Right renal cortex interstitium (tissue), 3 donors: ENCODE measurements around the gene SLC38A8. TPM values are rescaled to one million over a fixed set of nuclear protein-coding genes. Genes with fewer than 3 reads are reported as not detected.
A peak's percentile ranks its signal among the peaks of the same experiment; 100 is the strongest.

Experiments
- DNase-seq, 3 donors: peaks; one replicate each; pipeline ENCODE4 v3.0.0-alpha.2; 2013; ENCODE audit warnings: low read depth in 3 of 3, low spot score in 2 of 3
- polyA plus RNA-seq, 3 donors: library from polyadenylated mRNA; unstranded; fragments of 120-200 nt; gene quantifications; one replicate each; pipeline ENCODE4 v1.2.1, GENCODE V29; 2013; ENCODE audit not compliant: insufficient read length in 3 of 3

SLC38A8 gene
- polyA plus RNA-seq, 3 donors: 0.17 TPM; not detected in 2

DNA sequence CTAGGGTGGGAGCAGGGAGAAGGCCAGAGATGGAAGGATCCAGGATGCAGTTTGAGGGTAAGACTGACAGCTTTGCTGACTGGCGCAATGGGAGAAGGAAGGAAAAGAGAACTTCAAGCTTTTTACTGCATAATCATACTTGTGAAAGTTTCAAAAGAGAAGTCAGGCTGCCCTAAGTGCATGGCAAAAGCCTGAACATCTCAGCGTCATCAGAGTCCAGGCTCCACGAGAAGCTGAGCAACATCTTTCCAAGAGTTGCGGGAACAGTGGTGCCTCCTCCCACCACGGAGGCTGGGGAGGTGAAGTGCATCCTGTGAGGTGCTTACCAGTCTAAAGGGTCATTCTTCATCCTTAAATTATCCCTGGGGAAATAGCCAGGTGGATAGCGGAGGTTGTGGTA, 26.9 kb upstream of the SLC38A8 start:
- no peak for DNase-seq

GRCh38 chr16:84068783-84069462, 26.3 kb upstream of the SLC38A8 start:
- no peak for DNase-seq

GRCh38 chr16:84068041-84068440, 25.4 kb upstream of the SLC38A8 start:
- DNase-seq: no peak

DNA sequence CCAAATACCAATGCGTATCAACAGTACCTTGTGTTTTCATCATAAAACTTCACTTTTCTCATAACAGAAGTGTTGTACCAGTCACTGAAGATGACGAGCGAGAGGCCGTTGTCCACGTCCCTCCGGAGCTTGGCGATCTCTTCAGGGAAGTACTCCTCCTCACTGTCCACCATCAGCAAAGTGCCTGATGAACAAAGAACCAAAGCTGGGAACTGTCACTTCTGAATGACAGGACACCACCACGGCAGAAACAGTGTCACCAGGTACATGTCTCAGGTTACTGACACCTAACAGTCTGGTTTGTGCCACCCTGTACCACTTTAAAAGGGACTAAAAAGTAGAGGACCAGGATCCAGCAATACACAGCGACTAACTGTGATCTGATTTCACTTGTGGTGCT, 25.0 kb upstream of the SLC38A8 start:
- DNase-seq: no peak

DNA sequence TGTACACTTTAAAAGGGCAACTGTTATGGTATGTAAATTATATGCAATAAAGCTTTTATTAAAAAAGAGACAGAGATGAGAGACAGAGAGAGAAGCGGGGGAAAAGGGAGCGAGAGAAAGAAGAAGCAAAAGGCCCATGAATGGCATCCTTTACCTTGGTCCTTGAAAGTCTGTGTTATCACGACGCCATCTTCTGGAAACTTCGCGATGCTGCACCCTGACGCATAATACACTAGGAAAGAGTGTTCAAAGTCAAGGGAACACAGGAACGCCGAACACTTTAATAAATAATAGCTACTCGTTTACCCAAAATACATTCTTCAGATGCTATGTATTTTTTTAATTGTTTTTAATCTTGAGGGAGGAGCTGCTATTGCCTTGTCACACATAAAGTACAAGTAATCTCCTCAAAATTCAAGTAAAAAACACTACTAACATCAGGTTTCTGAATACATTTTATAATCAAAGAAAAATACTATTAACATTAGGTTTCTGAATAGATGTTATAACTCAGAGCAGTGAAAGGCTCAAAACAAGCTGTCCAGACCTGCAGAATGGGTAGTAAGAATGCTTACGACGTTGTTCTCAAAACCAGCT, 23.0 kb upstream of the SLC38A8 start:
- no peak for DNase-seq

- DNase-seq: no peak
Measured at GRCh38 chr16:84063980-84064379, 21.4 kb upstream of the SLC38A8 start.

- DNase-seq: peak in 1 of 3 donors; percentile 38
Measured at GRCh38 chr16:84062734-84063640, 20.4 kb upstream of the SLC38A8 start.

- DNase-seq: no peak
Measured at GRCh38 chr16:84061236-84061819, 18.7 kb upstream of the SLC38A8 start.

GRCh38 chr16:84059946-84060901, 17.6 kb upstream of the SLC38A8 start:
- DNase-seq: no peak

DNA sequence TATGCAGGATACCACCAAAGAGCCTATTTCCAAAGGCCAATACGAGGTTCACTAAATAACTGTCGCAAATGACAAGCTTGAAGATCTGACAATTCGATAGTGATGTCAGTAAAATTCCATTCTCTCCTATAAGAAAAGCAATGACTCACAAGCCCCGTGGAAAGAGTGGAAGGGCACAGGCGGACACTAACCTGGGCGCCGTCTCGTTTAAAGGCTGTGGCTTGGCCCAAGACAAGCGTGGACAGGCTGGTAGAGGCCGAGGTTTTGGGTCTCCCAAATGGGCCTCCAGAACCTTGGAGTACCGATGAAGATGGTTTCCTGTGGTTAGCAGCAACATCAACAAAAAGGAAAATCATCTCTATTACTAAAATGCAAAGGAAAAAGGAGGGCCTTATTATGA, 16.5 kb upstream of the SLC38A8 start:
- DNase-seq: no peak

DNA sequence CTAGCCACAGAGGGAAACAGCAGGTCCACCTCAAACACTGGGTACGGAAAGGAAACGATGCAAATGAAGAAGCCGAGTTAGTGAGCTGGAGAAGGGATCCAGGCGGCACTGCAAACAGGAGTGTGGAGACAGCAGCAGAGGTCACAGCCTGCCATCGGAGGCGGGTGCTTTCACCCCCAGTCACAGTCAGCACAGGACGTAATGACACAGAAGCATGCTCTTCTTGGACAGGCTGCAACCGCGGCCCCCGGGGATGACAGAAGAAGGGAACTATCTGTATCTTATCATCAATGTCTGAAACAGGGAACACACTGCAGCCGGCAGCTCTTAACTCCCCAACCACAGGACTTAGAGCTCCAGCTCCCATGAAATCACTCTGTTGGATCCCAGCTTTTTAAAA, 16.1 kb upstream of the SLC38A8 start:
- no peak for DNase-seq

DNA sequence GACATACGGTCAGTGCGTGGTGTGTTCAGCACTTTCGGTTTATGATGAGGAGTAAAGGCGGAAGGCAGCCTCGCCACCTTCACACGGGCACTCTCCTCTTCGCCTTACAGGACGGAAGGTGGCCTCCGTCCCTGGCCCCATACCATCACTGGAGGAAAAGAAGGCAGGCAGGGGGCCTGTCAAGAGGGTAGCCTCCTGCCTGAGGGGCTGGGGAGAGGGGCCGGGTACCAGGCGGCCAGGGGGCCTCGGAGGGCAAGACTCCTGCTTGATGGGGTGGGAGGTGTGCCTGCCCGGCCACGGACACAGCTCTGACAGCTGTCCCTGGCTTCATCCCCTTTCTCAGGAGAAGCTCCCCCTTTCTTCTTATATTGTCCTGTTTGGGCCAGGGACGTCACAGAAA, 15.6 kb upstream of the SLC38A8 start:
- no peak for DNase-seq

GRCh38 chr16:84056933-84057332, 14.3 kb upstream of the SLC38A8 start:
- no peak for DNase-seq

GRCh38 chr16:84055801-84056634, 13.4 kb upstream of the SLC38A8 start:
- DNase-seq: no peak

DNA sequence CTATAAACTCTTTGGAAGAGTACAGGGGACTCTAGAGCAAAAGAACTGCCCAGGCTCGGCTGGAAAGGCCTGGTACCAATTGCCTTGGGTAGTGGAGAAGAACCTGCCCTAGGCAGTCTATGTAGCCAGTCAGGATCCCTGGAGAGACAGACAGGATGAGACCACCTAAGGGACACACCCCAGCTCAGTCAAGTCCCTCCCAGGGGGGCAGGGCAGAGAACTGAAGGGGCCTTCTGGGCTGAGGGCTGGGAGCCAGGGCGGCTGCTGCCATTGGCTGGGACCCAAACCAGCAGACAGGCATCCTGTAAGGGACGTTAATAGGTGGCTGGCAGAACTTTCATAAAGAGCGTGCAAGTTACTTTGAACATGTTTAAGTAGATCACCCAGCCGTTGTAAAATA, 12.8 kb upstream of the SLC38A8 start:
- no peak for DNase-seq

- no peak for DNase-seq
Measured at GRCh38 chr16:84054916-84055315, 12.3 kb upstream of the SLC38A8 start.

DNA sequence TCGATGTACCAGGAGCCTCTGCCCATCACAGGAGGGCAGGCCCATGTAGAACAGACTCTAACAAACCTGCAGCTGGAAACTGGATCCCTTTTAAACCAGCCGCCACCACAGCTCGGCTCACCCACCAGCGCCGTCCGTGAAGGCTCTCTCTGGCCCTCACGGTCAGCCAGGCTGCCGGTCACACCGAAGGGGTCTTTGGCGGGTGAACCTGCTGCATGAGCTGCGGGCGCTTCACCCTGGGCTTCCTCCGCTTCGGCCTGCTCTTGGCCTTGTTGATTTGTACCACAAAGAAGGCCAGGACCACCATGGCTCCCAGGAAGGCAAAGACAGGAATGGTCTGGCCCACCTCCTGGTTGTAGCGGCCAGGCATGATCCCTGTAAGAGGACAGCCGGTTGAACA, 11.7 kb upstream of the SLC38A8 start:
- no peak for DNase-seq

- no peak for DNase-seq
Measured at GRCh38 chr16:84053237-84053636, 10.6 kb upstream of the SLC38A8 start.

- no peak for DNase-seq
Measured at GRCh38 chr16:84052071-84052622, 9.6 kb upstream of the SLC38A8 start.
